MM.1S (cell line): ENCODE data around the gene DCLK1.

Experiments
- DNase-seq: peaks from one replicate; pipeline ENCODE4 v3.0.0-alpha.2; 2015
- H2AFZ ChIP-seq: fragments of 300-600 bp; sonication (generic); 2 replicates; pipeline ENCODE4 v1.6.0; 2016; ENCODE audit warnings: antibody characterized with exemption, low read length
- H3F3A ChIP-seq: fragments of 300-600 bp; sonication (generic); 2 replicates; pipeline ENCODE4 v1.6.1; 2016; ENCODE audit warnings: mild to moderate bottlenecking, antibody characterized with exemption, low read length, moderate library complexity, mixed read lengths; ENCODE audit not compliant: insufficient read depth
- H3K27ac ChIP-seq: fragments of 300-600 bp; sonication (generic); 2 replicates; pipeline ENCODE4 v1.5.1; 2016; ENCODE audit warnings: mild to moderate bottlenecking, low read length
- H3K27me3 ChIP-seq: fragments of 300-600 bp; sonication (generic); replicated peaks from 2 replicates; pipeline ENCODE4 v1.6.0; 2016; ENCODE audit warnings: low read length; ENCODE audit not compliant: insufficient read depth
- H3K36me3 ChIP-seq: fragments of 300-600 bp; sonication (generic); replicated peaks from 2 replicates; pipeline ENCODE4 v1.6.1; 2016; ENCODE audit warnings: mild to moderate bottlenecking, low read length, mixed read lengths; ENCODE audit not compliant: insufficient read depth
- H3K4me1 ChIP-seq: fragments of 300-600 bp; sonication (generic); 2 replicates; pipeline ENCODE4 v1.6.1; 2016; ENCODE audit warnings: low read length, mixed read lengths
- H3K4me2 ChIP-seq: fragments of 300-600 bp; sonication (generic); 2 replicates; pipeline ENCODE4 v1.6.0; 2016; ENCODE audit warnings: low read depth, low read length
- H3K4me3 ChIP-seq: fragments of 300-600 bp; sonication (generic); 2 replicates; pipeline ENCODE4 v1.5.1; 2016; ENCODE audit warnings: low read length, mixed read lengths
- H3K79me2 ChIP-seq: fragments of 300-600 bp; sonication (generic); 2 replicates; pipeline ENCODE4 v1.6.1; 2016; ENCODE audit warnings: mixed run types, low read length, mixed read lengths
- H3K9ac ChIP-seq: fragments of 300-600 bp; sonication (generic); 2 replicates; pipeline ENCODE4 v1.6.1; 2016; ENCODE audit warnings: low read length, mixed read lengths
- H3K9me2 ChIP-seq: fragments of 300-600 bp; sonication (generic); replicated peaks from 2 replicates; pipeline ENCODE4 v1.6.1; 2016; ENCODE audit warnings: mild to moderate bottlenecking, low read length, mixed read lengths; ENCODE audit not compliant: insufficient read depth
- H3K9me3 ChIP-seq: fragments of 300-600 bp; sonication (generic); replicated peaks from 2 replicates; pipeline ENCODE4 v1.6.1; 2016; ENCODE audit warnings: mild to moderate bottlenecking, low read length, mixed read lengths; ENCODE audit not compliant: insufficient read depth
- H4K20me1 ChIP-seq: fragments of 300-600 bp; sonication (generic); 2 replicates; pipeline ENCODE4 v1.6.1; 2016; ENCODE audit warnings: mild to moderate bottlenecking, low read length, moderate library complexity, mixed read lengths; ENCODE audit not compliant: insufficient read depth
- CTCF ChIP-seq: fragments of 300-600 bp; sonication (generic); IDR thresholded peaks from 2 replicates; pipeline ENCODE4 v1.5.1; 2016; ENCODE audit warnings: antibody characterized with exemption, low read length, mixed read lengths
- EZH2 ChIP-seq: fragments of 300-600 bp; sonication (generic); optimal IDR thresholded peaks from 2 replicates; pipeline ENCODE3; 2017; ENCODE audit warnings: low read depth, mild to moderate bottlenecking, antibody characterized with exemption, low read length, mixed read lengths
- EZH2phosphoT487 ChIP-seq: fragments of 300-600 bp; sonication (generic); IDR thresholded peaks from 2 replicates; pipeline ENCODE4 v1.6.1; 2018; ENCODE audit warnings: antibody characterized with exemption, low read length

The DCLK1 gene

GRCh38 chr13:35732565-35732964 is 398.6 kb downstream of the DCLK1 start:
- H3K36me3 ChIP-seq: no peaks in the 10 kb centered on the region
- no peaks in the 10 kb centered on the region for H3K9me2 ChIP-seq
- no peak for DNase-seq
- H3K4me3 ChIP-seq: no peak overlapping the region
- H3K9me3 ChIP-seq: no peaks in the 10 kb centered on the region
- no peak overlapping the region for H3K27ac ChIP-seq
- H3K4me2 ChIP-seq: no peak overlapping the region
- H4K20me1 ChIP-seq: no peaks in the 10 kb centered on the region
- no peak overlapping the region for H2AFZ ChIP-seq
- no peaks in the 10 kb centered on the region for H3K27me3 ChIP-seq
- H3K79me2 ChIP-seq: no peaks in the 10 kb centered on the region
- no peaks in the 10 kb centered on the region for H3K4me1 ChIP-seq
- H3K9ac ChIP-seq: no peak overlapping the region
- TF ChIP-seq EZH2phosphoT487: no peak
- no peak for TF ChIP-seq CTCF
- TF ChIP-seq EZH2: no peak
- no peaks in the 10 kb centered on the region for H3F3A ChIP-seq

GRCh38 chr13:35731471-35731870 is 399.7 kb downstream of the DCLK1 start:
- Histone ChIP-seq H3K4me3 (no peak overlapping the region), H2AFZ (no peak overlapping the region), H3K4me2 (no peak overlapping the region), H3K36me3 (no peaks in the 10 kb centered on the region), H3K27me3 (no peaks in the 10 kb centered on the region), H3K9me3 (no peaks in the 10 kb centered on the region), H4K20me1 (no peaks in the 10 kb centered on the region), H3K27ac (no peak overlapping the region), H3K9ac (no peak overlapping the region), H3K4me1 (no peaks in the 10 kb centered on the region), H3K9me2 (no peaks in the 10 kb centered on the region), H3K79me2 (no peaks in the 10 kb centered on the region), H3F3A (no peaks in the 10 kb centered on the region)
- TF ChIP-seq CTCF (no peak), EZH2 (no peak), EZH2phosphoT487 (no peak)
- DNase-seq: no peak

- H3K79me2 ChIP-seq: no peaks in the 10 kb centered on the region
- peak; percentile 42 for DNase-seq
These were observed 401.1 kb downstream of the DCLK1 start for GRCh38 chr13:35729926-35730627.

More at GRCh38 chr13:35729926-35730627, 401.1 kb downstream of the DCLK1 start:
- no peaks in the 10 kb centered on the region for H4K20me1 ChIP-seq
- no peak for TF ChIP-seq EZH2phosphoT487
- no peak for TF ChIP-seq EZH2
- TF ChIP-seq CTCF: no peak
- H3K9ac ChIP-seq: no peak overlapping the region
- no peaks in the 10 kb centered on the region for H3K4me1 ChIP-seq
- no peaks in the 10 kb centered on the region for H3K27me3 ChIP-seq
- H3K27ac ChIP-seq: no peak overlapping the region
- no peak overlapping the region for H2AFZ ChIP-seq
- H3K36me3 ChIP-seq: no peaks in the 10 kb centered on the region
- no peak overlapping the region for H3K4me3 ChIP-seq
- H3K9me3 ChIP-seq: no peaks in the 10 kb centered on the region
- no peaks in the 10 kb centered on the region for H3K9me2 ChIP-seq
- no peak overlapping the region for H3K4me2 ChIP-seq
- H3F3A ChIP-seq: no peaks in the 10 kb centered on the region
